Endothelial cell of umbilical vein (primary cell): Measurements from ENCODE around the gene SEMA5A. TPM values are rescaled to one million over a fixed set of nuclear protein-coding genes. Genes with fewer than 3 reads are reported as not detected.

ENCODE experiments used
- BruUV-seq: library from RNA; stranded (reverse); fragments of 400-500 nt; replicated peaks from 2 replicates; lab custom pipeline; 2021; lab: Mats Ljungman, UMichigan
- CTCF ChIA-PET: fragments of 300-600, 350-600 bp; sonication (Branson Sonifier 250); formaldehyde crosslinking; loops from one replicate; lab custom pipeline; 2021; ENCODE audit warnings: antibody characterized with exemption, inconsistent platforms; lab: Charles Lee
- POLR2A ChIA-PET: fragments of 300-600, 350-600 bp; sonication (Branson Sonifier 250); formaldehyde crosslinking; loops from one replicate; lab custom pipeline; 2021; ENCODE audit warnings: antibody characterized with exemption, inconsistent platforms; lab: Charles Lee
- DNase-seq: peaks from one replicate; pipeline ENCODE4 v3.0.0-alpha.2; 2011; ENCODE audit warnings: low read depth, low spot score
- FAIRE-seq: peaks from 2 replicates; lab custom pipeline; 2011; peaks lifted over from hg19 to GRCh38; lab: Jason Lieb, UNC
- H2AFZ ChIP-seq: 2 replicates; pipeline ENCODE4 v1.6.0; 2012; ENCODE audit warnings: low read depth, low read length, control low read depth, inconsistent platforms
- H3K27ac ChIP-seq: 2 replicates; pipeline ENCODE4 v1.5.1; 2011; ENCODE audit warnings: low read depth, mild to moderate bottlenecking, control low read depth, low read length, moderate library complexity; ENCODE audit not compliant: insufficient read depth
- H3K27me3 ChIP-seq, 2 experiments: 2 replicates each; pipeline versions ENCODE4 v1.6.0 to v1.6.1; 2011; ENCODE audit warnings: low read length in 2 of 2, mixed read lengths in 1 of 2; ENCODE audit not compliant: control insufficient read depth in 2 of 2, insufficient read depth in 2 of 2
- H3K36me3 ChIP-seq, 2 experiments: 2 replicates in 1 of 2; 3 replicates in 1 of 2; pipeline ENCODE4 v1.5.1; 2011; ENCODE audit warnings: low read length in 2 of 2, mild to moderate bottlenecking in 1 of 2, moderate library complexity in 1 of 2; ENCODE audit not compliant: control insufficient read depth in 2 of 2, insufficient read depth in 2 of 2; ENCODE audit errors: extremely low read depth in 1 of 2
- H3K4me1 ChIP-seq: 3 replicates; pipeline ENCODE4 v1.5.1; 2011; ENCODE audit warnings: mild to moderate bottlenecking, low read length; ENCODE audit not compliant: control insufficient read depth, insufficient read depth; ENCODE audit errors: extremely low read depth
- H3K4me2 ChIP-seq: 2 replicates; pipeline ENCODE4 v1.6.1; 2011; ENCODE audit warnings: low read length, control low read depth, mixed read lengths; ENCODE audit not compliant: insufficient read depth
- H3K4me3 ChIP-seq, 3 experiments: fragments of 200-600 bp in 1 of 3; sonication (generic), shearing (Covaris generic) in 1 of 3; replicated peaks in 1 of 3; 2 replicates each; pipeline ENCODE4 v1.5.1; 2011 to 2016; ENCODE audit warnings: control low read depth in 3 of 3, low read length in 3 of 3, mild to moderate bottlenecking in 2 of 3, inconsistent platforms in 1 of 3, low read depth in 1 of 3, moderate library complexity in 1 of 3; ENCODE audit not compliant: insufficient read depth in 1 of 3
- H3K79me2 ChIP-seq: 2 replicates; pipeline ENCODE4 v1.6.0; 2012; ENCODE audit warnings: low read length, inconsistent platforms; ENCODE audit not compliant: control insufficient read depth, insufficient read depth
- H3K9ac ChIP-seq: replicated peaks from 2 replicates; pipeline ENCODE3; 2011; ENCODE audit warnings: low read length, control low read depth; ENCODE audit not compliant: insufficient read depth; ENCODE audit errors: extremely low read depth
- H3K9me1 ChIP-seq: replicated peaks from 3 replicates; pipeline ENCODE4 v1.6.0; 2011; ENCODE audit warnings: mild to moderate bottlenecking, low read length; ENCODE audit not compliant: control insufficient read depth, insufficient read depth; ENCODE audit errors: extremely low read depth
- H3K9me3 ChIP-seq: replicated peaks from 2 replicates; pipeline ENCODE4 v1.5.1; 2012; ENCODE audit warnings: low read length, inconsistent platforms; ENCODE audit not compliant: control insufficient read depth, insufficient read depth
- H4K20me1 ChIP-seq: replicated peaks from 2 replicates; pipeline ENCODE3; 2011; ENCODE audit warnings: mild to moderate bottlenecking, low read length; ENCODE audit not compliant: control insufficient read depth, insufficient read depth; ENCODE audit errors: extremely low read depth
- EZH2 ChIP-seq: IDR thresholded peaks from 2 replicates; pipeline ENCODE4 v1.6.1; 2012; ENCODE audit warnings: borderline replicate concordance, low read depth, mild to moderate bottlenecking, moderate library complexity, low read length, inconsistent platforms; ENCODE audit not compliant: severe bottlenecking
- FOS ChIP-seq: IDR thresholded peaks from 2 replicates; pipeline ENCODE4 v1.6.1; 2011; ENCODE audit warnings: mild to moderate bottlenecking, low read length, moderate library complexity, borderline replicate concordance; ENCODE audit not compliant: insufficient read depth
- GATA2 ChIP-seq: IDR thresholded peaks from 2 replicates; pipeline ENCODE4 v1.7.0; 2011; ENCODE audit warnings: low read depth, mild to moderate bottlenecking, moderate library complexity, mixed read lengths, low read length; ENCODE audit not compliant: insufficient read length, insufficient read depth
- JUN ChIP-seq: IDR thresholded peaks from 2 replicates; pipeline ENCODE4 v1.6.1; 2011; ENCODE audit warnings: borderline replicate concordance, low read depth; ENCODE audit not compliant: insufficient read length, insufficient read depth
- MYC ChIP-seq: IDR thresholded peaks from one replicate; pipeline ENCODE4 v1.6.1; 2011; ENCODE audit warnings: mild to moderate bottlenecking, low read depth, low read length
- POLR2A ChIP-seq: IDR thresholded peaks from 2 replicates; pipeline ENCODE4 v1.6.1; 2012; ENCODE audit warnings: low read depth, mild to moderate bottlenecking, control low read depth, low read length
- POLR2AphosphoS5 ChIP-seq: IDR thresholded peaks from 2 replicates; pipeline ENCODE4 v1.6.1; 2012; ENCODE audit warnings: low read depth, mild to moderate bottlenecking, control low read depth, low read length, moderate library complexity; ENCODE audit not compliant: insufficient read depth
- dilution Hi-C: fragments of 300-500 bp; cut with MboI; formaldehyde crosslinking; loops from one replicate; pipeline ENCODE4 v1.15.0; 2019; ENCODE audit warnings: low sequenced_read_pairs; ENCODE audit not compliant: extremely low pct_ligation_motif_present
- intact Hi-C: fragments of 100-400 bp; cut with micrococcal nuclease; formaldehyde crosslinking; loops from one replicate; pipeline ENCODE4 v1.10.0; 2022
- polyA plus RNA-seq, 4 experiments: library from polyadenylated mRNA; depleted of rRNA in 3 of 4; stranded (reverse) in 3 of 4; unstranded in 1 of 4; fragments of >200 nt; gene quantifications; 2 replicates each; pipeline versions ENCODE4 v1.2.1 to v1.2.3, GENCODE V29; 2011 to 2012; ENCODE audit warnings: missing spikeins in 1 of 4
- total RNA-seq: library from RNA; stranded (reverse); gene quantifications from 2 replicates; pipeline ENCODE4 v1.2.3, GENCODE V29; 2021
- TF ChIP-seq, protein P1 (sequence below): IDR thresholded peaks from 2 replicates; pipeline ENCODE4 v1.6.1; 2011; ENCODE audit not compliant: insufficient read depth, insufficient read length
- TF ChIP-seq, protein P2 (sequence below), 2 donors: IDR thresholded peaks; 1 replicate in 1 of 2; 2 replicates in 1 of 2; pipeline ENCODE4 v1.5.1; 2011; ENCODE audit warnings: low read length in 2 of 2, mild to moderate bottlenecking in 2 of 2, moderate library complexity in 2 of 2, control low read depth in 1 of 2, inconsistent platforms in 1 of 2, low read depth in 1 of 2; ENCODE audit not compliant: insufficient read depth in 1 of 2; ENCODE audit errors: extremely low read depth in 1 of 2

Gene SEMA5A
- total and polyA plus RNA-seq, 2 donors (not counting 3 experiments of a cell fraction or from before 2014, with no cell fraction given): 0.04 to 0.06 TPM

DNA sequence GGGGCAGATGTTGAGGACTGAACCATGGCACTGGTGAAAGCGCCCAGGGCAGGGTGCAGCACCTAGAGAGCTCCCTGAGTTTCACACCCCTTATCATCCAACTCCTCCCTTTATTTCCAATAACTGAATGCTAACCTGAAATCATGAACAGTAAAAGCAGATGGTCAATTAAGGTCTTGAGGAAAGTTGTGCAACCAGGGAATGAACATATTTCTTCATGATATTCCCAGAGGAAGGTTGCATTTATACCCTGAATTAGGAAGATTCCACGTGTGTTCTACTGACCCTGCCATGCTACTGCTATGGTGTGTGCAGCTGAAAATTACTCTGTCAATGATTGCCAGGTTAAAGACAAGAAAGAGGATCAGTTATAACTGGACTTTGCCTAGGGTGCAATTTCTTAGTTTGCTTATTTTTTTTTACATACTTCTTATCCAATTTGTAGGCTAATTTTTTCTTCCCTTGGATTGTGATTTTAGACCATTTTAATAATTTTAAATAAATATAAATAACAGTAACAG, 319.8 kb downstream of the SEMA5A start:
- no peaks in the 10 kb centered on the region for H3K27me3 ChIP-seq
- no peak overlapping the region for H3K4me2 ChIP-seq
- no peaks in the 10 kb centered on the region for H3K9me1 ChIP-seq
- FAIRE-seq (no peak), DNase-seq (no peak)
- H3K27ac ChIP-seq: no peak overlapping the region
- BruUV-seq: no TSS peak
- intact Hi-C loops (no loop called here), dilution Hi-C loops (no loop called here)
- CTCF ChIA-PET: no interaction called here
- POLR2A ChIA-PET: no interaction called here
- no peaks in the 10 kb centered on the region for H3K4me1 ChIP-seq
- no peak for TF ChIP-seq POLR2A
- TF ChIP-seq GATA2: no peak
- TF ChIP-seq, protein P1, sequence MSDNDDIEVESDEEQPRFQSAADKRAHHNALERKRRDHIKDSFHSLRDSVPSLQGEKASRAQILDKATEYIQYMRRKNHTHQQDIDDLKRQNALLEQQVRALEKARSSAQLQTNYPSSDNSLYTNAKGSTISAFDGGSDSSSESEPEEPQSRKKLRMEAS: no peak
- TF ChIP-seq JUN: no peak
- no peak for TF ChIP-seq EZH2
- TF ChIP-seq, protein P2, sequence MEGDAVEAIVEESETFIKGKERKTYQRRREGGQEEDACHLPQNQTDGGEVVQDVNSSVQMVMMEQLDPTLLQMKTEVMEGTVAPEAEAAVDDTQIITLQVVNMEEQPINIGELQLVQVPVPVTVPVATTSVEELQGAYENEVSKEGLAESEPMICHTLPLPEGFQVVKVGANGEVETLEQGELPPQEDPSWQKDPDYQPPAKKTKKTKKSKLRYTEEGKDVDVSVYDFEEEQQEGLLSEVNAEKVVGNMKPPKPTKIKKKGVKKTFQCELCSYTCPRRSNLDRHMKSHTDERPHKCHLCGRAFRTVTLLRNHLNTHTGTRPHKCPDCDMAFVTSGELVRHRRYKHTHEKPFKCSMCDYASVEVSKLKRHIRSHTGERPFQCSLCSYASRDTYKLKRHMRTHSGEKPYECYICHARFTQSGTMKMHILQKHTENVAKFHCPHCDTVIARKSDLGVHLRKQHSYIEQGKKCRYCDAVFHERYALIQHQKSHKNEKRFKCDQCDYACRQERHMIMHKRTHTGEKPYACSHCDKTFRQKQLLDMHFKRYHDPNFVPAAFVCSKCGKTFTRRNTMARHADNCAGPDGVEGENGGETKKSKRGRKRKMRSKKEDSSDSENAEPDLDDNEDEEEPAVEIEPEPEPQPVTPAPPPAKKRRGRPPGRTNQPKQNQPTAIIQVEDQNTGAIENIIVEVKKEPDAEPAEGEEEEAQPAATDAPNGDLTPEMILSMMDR (IDR thresholded peaks at IDR 0.05; ENCODE audit: extremely low read depth in 1 of 2, insufficient read depth in 1 of 2, low read depth in 1 of 2, low read length in 2 of 2): no peak
- no peak for TF ChIP-seq MYC
- no peak for TF ChIP-seq FOS
- no peak for TF ChIP-seq POLR2AphosphoS5
- H4K20me1 ChIP-seq: no peaks in the 10 kb centered on the region
- H3K9me3 ChIP-seq: no peaks in the 10 kb centered on the region
- H3K36me3 ChIP-seq: no peaks in the 10 kb centered on the region
- no peak overlapping the region for H3K4me3 ChIP-seq
- H2AFZ ChIP-seq: no peak overlapping the region
- H3K79me2 ChIP-seq: no peaks in the 10 kb centered on the region
- H3K9ac ChIP-seq: no peak overlapping the region
